ENCODE results near the gene TMEM167A.

Gene TMEM167A

DNA sequence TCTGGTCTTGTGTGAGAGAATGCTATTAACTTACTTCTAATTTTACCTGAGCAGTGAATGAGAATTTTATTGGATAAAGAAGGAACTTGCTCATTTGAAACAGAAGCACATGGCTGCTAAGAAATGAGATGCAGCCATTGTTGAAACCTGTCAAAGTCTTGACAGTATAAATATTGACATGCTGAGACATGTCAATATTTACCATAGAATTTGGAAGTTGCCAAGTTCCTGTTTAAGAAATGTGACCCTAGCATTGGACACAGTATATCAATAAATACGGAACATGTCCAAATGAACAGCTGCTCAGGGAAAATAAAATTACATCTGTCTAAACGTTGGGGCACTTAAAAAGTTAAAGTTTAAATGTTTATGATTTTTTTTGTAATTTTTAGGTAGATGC is 7.9 kb upstream of the TMEM167A start:
- TF ChIP-seq, protein P1, sequence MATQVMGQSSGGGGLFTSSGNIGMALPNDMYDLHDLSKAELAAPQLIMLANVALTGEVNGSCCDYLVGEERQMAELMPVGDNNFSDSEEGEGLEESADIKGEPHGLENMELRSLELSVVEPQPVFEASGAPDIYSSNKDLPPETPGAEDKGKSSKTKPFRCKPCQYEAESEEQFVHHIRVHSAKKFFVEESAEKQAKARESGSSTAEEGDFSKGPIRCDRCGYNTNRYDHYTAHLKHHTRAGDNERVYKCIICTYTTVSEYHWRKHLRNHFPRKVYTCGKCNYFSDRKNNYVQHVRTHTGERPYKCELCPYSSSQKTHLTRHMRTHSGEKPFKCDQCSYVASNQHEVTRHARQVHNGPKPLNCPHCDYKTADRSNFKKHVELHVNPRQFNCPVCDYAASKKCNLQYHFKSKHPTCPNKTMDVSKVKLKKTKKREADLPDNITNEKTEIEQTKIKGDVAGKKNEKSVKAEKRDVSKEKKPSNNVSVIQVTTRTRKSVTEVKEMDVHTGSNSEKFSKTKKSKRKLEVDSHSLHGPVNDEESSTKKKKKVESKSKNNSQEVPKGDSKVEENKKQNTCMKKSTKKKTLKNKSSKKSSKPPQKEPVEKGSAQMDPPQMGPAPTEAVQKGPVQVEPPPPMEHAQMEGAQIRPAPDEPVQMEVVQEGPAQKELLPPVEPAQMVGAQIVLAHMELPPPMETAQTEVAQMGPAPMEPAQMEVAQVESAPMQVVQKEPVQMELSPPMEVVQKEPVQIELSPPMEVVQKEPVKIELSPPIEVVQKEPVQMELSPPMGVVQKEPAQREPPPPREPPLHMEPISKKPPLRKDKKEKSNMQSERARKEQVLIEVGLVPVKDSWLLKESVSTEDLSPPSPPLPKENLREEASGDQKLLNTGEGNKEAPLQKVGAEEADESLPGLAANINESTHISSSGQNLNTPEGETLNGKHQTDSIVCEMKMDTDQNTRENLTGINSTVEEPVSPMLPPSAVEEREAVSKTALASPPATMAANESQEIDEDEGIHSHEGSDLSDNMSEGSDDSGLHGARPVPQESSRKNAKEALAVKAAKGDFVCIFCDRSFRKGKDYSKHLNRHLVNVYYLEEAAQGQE (IDR thresholded peaks at IDR 0.05; ENCODE audit: low read depth) = no peak
- no peak for TF ChIP-seq CEBPB (IDR thresholded peaks at IDR 0.05)
- TF ChIP-seq EGR1 (IDR thresholded peaks at IDR 0.05) = no peak
- no peak for TF ChIP-seq YY1 (IDR thresholded peaks at IDR 0.05; ENCODE audit: low read depth)
- TF ChIP-seq NFIC (IDR thresholded peaks at IDR 0.05) = no peak
- TF ChIP-seq TCF12 (IDR thresholded peaks at IDR 0.05; ENCODE audit: low read depth) = no peak
- no peak for TF ChIP-seq ZBTB7A (IDR thresholded peaks at IDR 0.05; ENCODE audit: low read depth)
- TF ChIP-seq, protein P2, sequence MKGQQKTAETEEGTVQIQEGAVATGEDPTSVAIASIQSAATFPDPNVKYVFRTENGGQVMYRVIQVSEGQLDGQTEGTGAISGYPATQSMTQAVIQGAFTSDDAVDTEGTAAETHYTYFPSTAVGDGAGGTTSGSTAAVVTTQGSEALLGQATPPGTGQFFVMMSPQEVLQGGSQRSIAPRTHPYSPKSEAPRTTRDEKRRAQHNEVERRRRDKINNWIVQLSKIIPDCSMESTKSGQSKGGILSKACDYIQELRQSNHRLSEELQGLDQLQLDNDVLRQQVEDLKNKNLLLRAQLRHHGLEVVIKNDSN (IDR thresholded peaks at IDR 0.05) = no peak
- no peak for TF ChIP-seq CREB1 (IDR thresholded peaks at IDR 0.05; ENCODE audit: low read depth)
- TF ChIP-seq, protein P3, sequence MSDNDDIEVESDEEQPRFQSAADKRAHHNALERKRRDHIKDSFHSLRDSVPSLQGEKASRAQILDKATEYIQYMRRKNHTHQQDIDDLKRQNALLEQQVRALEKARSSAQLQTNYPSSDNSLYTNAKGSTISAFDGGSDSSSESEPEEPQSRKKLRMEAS (IDR thresholded peaks at IDR 0.05) = no peak

DNA sequence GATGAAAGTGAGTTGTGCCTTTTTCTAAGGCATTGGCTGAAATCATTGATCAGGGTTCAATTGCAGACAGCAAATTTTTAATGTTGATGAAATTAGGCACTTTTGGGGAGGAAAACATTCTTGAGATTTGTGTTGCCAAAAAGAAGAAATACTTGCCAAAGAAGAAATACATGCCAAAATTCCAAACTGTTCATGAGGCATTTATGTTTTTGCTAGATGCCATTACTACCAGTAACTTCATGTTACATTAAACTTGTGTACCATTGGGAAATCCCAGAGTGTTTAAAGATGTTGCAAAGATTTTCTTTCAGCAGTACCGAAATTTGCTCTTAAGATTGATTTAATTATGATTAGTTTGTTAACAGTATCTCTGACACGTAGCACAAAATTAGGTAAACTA is 7.1 kb upstream of the TMEM167A start:
- TF ChIP-seq TAF1 (IDR thresholded peaks at IDR 0.05; ENCODE audit: low read depth) (no peak), YY1 (IDR thresholded peaks at IDR 0.05; ENCODE audit: low read depth) (no peak), TEAD4 (IDR thresholded peaks at IDR 0.05) (no peak), NFIC (IDR thresholded peaks at IDR 0.05) (no peak), CREB1 (IDR thresholded peaks at IDR 0.05; ENCODE audit: low read depth) (no peak), FOXM1 (IDR thresholded peaks at IDR 0.05; ENCODE audit: borderline replicate concordance, low read depth) (no peak), EP300 (IDR thresholded peaks at IDR 0.05; ENCODE audit: borderline replicate concordance) (no peak), TCF12 (IDR thresholded peaks at IDR 0.05; ENCODE audit: low read depth) (no peak)

DNA sequence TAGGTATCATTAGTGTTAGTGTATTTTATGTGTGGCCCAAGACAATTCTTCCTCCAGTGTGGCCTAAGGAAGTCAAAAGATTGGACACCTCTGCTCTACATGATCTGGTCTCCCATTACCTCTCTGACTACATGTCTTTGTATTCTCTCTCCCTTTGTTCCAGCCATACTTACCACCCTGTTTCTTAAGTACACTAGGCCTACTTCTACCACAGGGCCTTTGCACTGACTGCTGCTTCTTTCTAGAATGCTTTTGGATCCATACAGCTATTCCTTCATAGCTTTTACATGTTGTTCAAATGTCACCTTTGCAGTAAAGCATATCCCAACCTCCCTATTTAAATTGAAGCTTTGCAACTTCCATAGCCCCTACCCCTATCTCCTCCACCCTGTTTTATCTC is 5.6 kb upstream of the TMEM167A start:
- TF ChIP-seq NFIC (IDR thresholded peaks at IDR 0.05) (no peak), YY1 (IDR thresholded peaks at IDR 0.05; ENCODE audit: low read depth) (no peak), TAF1 (IDR thresholded peaks at IDR 0.05; ENCODE audit: low read depth) (no peak), CREB1 (IDR thresholded peaks at IDR 0.05; ENCODE audit: low read depth) (no peak), TEAD4 (IDR thresholded peaks at IDR 0.05) (no peak), EGR1 (IDR thresholded peaks at IDR 0.05) (no peak), FOXM1 (IDR thresholded peaks at IDR 0.05; ENCODE audit: borderline replicate concordance, low read depth) (no peak)
- TF ChIP-seq, protein P1 (IDR thresholded peaks at IDR 0.05; ENCODE audit: low read depth) = no peak
- TF ChIP-seq, protein P3 (IDR thresholded peaks at IDR 0.05) = no peak

DNA sequence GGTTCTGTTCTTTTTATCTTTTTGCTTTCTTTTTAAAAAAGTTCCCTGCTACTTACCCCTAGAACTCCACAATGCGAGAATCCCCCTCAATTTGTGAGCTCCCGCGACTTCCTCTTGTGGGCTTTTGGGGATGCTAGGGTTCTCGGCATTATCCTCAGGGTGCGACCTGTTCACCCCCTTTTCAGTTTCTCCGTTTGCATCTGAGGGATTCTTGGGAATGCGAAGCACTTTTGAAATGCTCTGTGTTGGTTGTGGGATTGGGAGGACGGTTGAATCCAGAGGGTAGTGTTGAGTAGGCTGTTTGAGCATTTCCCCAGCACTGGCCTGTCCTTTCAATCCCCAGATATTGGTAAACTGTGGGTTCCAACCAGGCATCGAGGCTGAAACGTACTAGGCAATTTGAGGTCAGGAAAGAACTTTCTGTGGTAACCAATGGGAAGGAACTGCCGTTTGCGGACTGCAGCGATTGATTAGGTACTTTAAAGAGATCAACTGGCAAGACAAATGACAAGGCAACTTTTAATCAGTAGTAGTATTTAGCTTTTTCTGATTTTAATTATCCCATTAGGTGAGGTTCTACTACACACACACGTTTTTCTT is 568 bp upstream of the TMEM167A start:
- TF ChIP-seq TCF12 (IDR thresholded peaks at IDR 0.05; ENCODE audit: low read depth) (no peak), RAD21 (IDR thresholded peaks at IDR 0.05; ENCODE audit: low read depth) (no peak), CREB1 (IDR thresholded peaks at IDR 0.05; ENCODE audit: low read depth) (no peak), EGR1 (IDR thresholded peaks at IDR 0.05) (no peak), TEAD4 (IDR thresholded peaks at IDR 0.05) (no peak), NFIC (IDR thresholded peaks at IDR 0.05) (no peak), CEBPB (IDR thresholded peaks at IDR 0.05) (no peak), FOXM1 (IDR thresholded peaks at IDR 0.05; ENCODE audit: borderline replicate concordance, low read depth) (no peak), EP300 (IDR thresholded peaks at IDR 0.05; ENCODE audit: borderline replicate concordance) (no peak), YY1 (IDR thresholded peaks at IDR 0.05; ENCODE audit: low read depth) (no peak), ZBTB7A (IDR thresholded peaks at IDR 0.05; ENCODE audit: low read depth) (no peak), TAF1 (IDR thresholded peaks at IDR 0.05; ENCODE audit: low read depth) (no peak)
- TF ChIP-seq, protein P2 (IDR thresholded peaks at IDR 0.05) = no peak
- TF ChIP-seq, protein P1 (IDR thresholded peaks at IDR 0.05; ENCODE audit: low read depth) = no peak
- TF ChIP-seq, protein P3 (IDR thresholded peaks at IDR 0.05) = no peak

Data from Ishikawa (cell line).